Right kidney (tissue), 9 donors: ENCODE results near the gene IQUB.
"Not testable (repeated sequence)": the region's sequence is repeated elsewhere in the genome, so short reads cannot be mapped to it uniquely, and the experiment has no call there.

Source experiments
- DNase-seq: peaks from one replicate; pipeline ENCODE4 v3.0.0-alpha.2; 2016
- long read RNA-seq, 8 donors: transcript quantifications; one replicate each; lab custom pipeline, GENCODE V29; 2026

The IQUB gene
- long read RNA-seq, donor 1 = 0 reads
- long read RNA-seq, donor 2 = 0 reads
- long read RNA-seq, donor 3 = 0 reads
- long read RNA-seq, donor 4 = 0 reads
- long read RNA-seq, donor 5 = 0 reads
- long read RNA-seq, donor 6 = 0 reads
- long read RNA-seq, donor 7 = 0 reads
- long read RNA-seq, donor 8 = 0 reads

DNA sequence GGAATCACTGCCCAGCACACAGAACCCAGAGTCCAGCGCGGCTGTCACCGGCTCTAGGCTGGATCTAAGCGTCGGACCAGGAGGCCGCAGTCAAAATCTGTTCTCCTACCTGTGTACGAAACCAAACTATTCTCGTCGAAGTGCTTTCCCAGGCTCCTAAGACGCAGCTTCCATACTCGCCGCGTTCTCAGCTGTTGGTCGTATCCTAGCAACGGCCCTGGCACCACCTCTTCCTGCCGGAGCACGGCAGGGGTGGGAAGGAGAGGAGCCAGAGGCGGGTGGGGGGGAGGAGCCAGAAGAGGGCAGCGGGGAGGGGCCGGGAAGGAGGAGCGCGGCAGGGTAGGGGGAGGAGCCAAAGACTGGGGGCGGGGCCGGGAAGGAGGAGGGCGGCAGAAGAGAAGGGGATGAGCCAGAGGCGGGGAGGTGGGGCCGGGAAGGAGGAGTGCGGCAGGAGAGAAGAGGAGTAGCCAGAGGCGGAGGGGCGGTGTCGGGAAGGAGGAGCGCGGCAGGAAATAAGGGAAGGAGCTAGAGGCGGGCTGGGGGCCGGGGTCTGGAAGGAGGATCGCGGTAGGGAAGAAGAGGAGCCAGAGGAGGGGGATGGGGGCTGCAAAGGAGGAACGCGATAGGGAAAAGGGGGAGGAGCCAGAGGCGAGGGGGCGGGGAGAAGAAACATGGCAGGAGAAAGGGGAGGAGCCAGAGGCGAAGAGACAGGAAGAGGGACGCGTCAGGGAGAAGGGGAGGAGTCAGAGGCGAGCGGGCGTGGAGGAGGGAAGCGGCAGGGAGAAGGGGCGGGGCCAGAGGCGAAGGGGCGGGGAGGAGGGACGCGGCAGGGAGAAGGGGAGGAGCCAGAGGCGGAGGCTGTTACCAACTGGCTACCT is at the start of gene IQUB:
IQUB (minus strand) TSS at position 213 of the 878 bp plus-strand sequence. CDS start 22,255 bp downstream, outside the sequence.
- DNase-seq = peak; percentile 87

GRCh38 chr7:123583821-123584220 is 49.4 kb upstream of the IQUB start:
- DNase-seq = no peak

- no peak for DNase-seq
These were observed 46.7 kb upstream of the IQUB start for GRCh38 chr7:123581162-123581459.

GRCh38 chr7:123580406-123581161 is 46.2 kb upstream of the IQUB start:
- peak; percentile 9 for DNase-seq

DNA sequence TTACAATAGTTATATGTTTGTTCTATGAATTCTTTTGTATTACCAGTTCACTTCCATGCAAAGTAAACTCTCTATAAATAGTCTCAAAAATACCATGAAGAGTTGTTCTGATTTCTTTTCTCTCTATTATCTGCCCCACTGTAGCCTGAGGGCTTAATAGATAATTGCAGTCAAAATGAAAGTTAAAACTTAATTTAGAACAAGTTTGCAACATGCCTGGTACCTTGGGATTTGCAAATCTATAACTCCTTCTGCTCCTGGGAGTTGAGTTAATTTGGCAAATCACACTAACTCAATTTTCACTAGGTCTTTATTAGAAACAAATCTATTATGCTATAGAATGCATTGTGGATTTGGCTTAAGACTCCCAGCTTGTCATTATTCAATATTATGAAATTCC is 45.0 kb upstream of the IQUB start:
- DNase-seq = no peak

- no peak for DNase-seq
These were observed 39.6 kb upstream of the IQUB start for GRCh38 chr7:123573896-123574467.

DNA sequence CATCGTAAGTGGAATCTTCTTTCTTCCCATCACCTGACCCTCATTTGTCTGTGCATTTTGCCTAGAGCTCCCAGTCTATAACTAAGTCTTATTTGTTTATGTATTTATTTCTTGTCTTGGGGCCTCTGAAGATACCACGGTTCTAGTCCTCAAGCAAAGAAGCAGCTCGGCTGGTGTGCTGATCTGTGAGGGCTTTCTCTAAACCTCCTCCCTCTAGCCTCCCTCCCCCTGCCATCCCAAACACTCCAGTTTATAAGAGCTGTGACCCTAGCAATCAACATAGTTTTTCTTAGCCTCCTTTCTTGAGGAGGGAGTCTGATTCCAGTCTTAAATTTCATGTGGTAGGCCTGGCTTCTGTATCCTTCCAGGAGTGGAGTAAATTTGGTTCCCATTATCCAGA is 38.9 kb upstream of the IQUB start:
- DNase-seq = no peak

DNA sequence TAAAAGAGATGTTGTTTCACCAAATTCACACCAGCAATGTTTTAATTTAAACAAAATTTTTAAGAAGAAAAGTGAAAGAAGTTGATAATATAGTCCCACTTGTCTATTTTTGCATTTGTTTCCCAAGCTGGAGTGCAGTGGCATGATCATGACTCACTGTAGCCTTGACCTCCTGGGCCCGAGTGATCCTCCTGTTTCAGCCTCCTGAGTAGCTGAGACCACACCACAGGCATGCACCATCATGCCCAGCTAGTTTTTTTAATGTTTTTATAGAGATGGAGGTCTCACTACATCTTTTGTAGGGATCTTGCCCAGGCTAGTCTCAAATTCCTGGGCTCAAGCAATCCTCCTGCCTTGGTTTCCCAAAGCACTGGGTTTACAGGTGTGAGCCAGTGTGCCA is 37.3 kb upstream of the IQUB start:
- DNase-seq = no peak

DNA sequence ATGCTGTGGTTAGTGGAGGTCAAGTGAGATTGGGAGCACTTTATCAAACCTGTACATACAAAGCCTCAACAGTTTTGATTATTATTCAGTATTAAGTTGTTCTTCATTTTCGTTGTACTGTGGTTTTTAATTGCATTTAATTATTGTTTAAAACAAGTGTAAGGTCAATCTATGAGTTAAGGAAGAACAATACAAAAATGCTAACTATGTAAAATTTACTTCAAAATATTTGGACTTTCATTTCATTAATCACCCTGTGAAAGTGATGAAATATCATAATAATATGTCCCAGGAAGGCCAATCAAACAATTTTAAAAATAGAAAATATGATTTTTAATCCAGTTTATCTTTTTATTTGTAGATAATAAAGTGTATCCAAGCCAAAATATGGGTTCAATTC is 36.8 kb upstream of the IQUB start:
- DNase-seq = no peak

GRCh38 chr7:123570390-123571182 is 36.2 kb upstream of the IQUB start:
- no peak for DNase-seq

DNA sequence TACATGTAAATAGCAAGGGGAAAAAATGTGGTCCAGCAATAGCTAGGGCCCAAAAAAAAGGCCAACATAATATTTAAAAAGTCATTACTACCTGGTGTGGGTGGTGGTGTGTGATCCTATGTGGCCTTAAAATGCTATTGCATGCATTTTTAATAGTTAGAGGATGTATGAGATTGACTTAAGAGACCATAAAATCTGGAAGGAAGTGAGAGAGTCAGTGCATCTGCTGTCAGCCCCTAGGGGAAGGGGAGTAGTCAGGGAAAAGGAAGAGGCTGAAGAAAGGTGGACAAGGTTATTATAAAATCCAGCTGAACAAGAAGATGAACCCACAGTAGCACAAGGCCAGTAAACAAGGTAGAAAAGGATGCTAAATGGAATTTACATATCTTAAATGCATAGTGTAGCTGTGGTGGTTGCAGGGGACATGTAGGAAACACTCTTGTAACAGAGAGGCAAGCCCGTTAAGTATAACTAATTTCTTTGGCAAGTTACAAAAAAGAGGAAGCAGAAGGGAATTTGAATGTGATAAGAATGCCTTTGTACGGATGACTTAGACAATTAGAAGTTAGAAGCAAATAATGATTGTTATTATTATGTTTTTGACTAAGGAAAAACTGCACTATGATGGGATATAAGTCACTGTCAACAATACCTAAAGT is 35.1 kb upstream of the IQUB start:
- no peak for DNase-seq

- DNase-seq = no peak
These were observed 27.7 kb upstream of the IQUB start for GRCh38 chr7:123562121-123562520.

- DNase-seq = no peak
These were observed 24.0 kb upstream of the IQUB start for GRCh38 chr7:123558289-123558874.

DNA sequence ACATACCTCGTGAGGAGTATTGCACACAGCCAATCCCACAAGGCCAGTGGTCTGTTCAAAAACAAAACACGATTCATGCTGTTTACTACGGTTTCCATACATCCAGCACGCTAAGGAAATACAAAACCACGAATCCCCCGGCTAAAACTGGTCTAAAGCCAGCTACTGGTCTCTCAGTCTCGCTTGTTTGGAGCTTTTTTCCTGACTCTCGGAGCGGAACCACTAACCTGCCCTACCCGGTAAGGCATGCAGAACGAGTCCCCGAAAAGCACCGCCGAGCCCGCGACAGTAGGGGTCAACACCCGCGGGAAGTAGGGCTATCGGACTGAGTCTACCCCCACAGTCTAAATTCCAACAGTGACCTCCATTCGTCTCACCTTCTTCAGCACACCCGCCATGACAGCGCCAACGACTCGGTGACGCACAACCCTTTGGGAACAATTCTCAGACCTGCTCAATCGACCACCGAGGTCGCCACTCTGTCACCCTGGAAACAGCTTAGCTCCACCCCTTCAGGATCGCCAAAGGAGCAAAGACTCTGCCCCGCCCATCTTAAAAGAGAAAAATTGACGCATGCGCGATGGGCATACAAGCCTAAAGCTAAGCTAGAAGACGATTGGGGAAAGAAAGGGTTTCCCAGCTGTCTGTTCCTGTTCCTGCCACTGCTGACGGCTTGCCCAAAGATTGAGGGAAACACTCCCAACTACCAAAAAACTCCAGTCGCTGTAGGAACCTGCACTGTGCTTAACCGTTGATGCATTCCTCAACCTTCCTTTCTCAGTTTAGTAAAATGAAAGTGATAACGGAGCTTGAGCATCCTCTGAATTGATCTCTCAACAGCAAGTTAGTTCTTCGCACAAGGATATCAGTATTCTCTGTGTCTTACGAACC is 23.2 kb upstream of the IQUB start, which contains the start of gene NDUFA5:
NDUFA5 (minus strand) TSS at position 421 of the 891 bp plus-strand sequence; CDS start at position 398, 23 bp downstream.
- DNase-seq = peak; percentile 89

- no peak for DNase-seq
These were observed 22.6 kb upstream of the IQUB start for GRCh38 chr7:123557016-123557397.

- no peak for DNase-seq
These were observed 21.1 kb upstream of the IQUB start for GRCh38 chr7:123555484-123555883.

DNA sequence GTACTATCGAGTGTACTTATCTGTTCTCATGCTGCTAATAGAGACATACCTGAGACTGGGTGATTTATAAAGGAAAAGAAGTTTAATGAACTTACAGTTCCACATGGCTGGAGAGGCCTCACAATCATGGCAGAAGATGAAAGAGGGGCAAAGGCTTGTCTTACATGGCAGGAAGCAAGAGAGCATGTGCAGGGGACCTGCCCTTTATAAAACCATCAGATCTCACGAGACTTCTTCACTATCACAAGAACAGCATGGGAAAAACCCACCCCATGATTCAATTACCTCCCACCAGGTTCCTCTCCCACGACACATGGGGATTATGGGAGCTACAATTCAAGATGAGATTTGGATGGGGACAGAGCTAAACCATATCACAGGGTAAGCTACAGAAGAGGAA is 18.8 kb upstream of the IQUB start:
- no peak for DNase-seq

- DNase-seq = no peak
These were observed 18.2 kb upstream of the IQUB start for GRCh38 chr7:123552641-123553040.

DNA sequence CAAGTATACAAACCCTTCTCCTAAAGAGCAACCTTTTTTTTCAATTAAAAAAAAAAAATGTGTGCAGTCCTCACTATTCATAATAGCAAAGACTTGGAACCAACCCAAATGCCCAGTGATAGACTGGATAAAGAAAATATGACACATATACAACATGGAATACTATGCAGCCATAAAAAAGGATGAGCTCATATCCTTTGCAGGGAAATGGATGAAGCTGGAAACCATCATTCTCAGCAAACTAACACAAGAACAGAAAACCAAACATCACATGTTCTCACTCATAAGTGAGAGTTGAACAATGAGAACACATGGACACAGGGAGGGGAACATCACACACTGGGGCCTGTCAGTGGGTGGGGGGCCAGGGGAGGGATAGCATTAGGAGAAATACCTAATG is 17.7 kb upstream of the IQUB start:
- not testable (repeated sequence) for DNase-seq

DNA sequence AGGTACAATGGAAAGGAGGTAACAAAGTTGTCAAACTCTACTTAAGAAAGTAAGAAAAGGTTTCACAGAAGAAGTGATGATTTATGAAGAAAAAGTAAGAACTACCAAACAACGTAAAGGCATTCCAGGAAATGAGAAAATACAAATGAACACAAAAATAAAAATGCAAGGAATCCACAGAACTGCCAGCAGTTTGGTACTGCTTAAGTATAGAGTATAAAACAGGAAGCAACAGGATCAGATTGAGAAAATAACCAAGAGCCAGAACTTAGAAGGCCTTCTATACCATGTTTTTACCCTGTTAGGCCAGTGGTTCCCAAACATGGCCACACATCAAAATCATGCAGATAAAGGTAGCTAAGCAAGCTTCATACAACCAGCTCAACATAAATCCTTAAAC is 14.0 kb upstream of the IQUB start:
- DNase-seq = no peak
